ENCODE measurements around the gene TVP23B.
"Not testable (repeated sequence)": the region's sequence is repeated elsewhere in the genome, so short reads cannot be mapped to it uniquely, and the experiment has no call there.

- TF ChIP-seq CTCF (conservative IDR thresholded peaks at IDR 0.05; ENCODE audit: low read length); EZH2phosphoT487 (IDR thresholded peaks at IDR 0.05; ENCODE audit: borderline replicate concordance): not testable (repeated sequence)
These were observed 15.9 kb downstream of the TVP23B start for GRCh38 chr17:18796887-18797286.

Data from Loucy (cell line).